Posterior cingulate gyrus (tissue), 11 donors: ENCODE data around the gene RNF19B.

Experiments
- DNase-seq, 10 donors: peaks; one replicate each; pipeline versions ENCODE4 v3.0.0 to v3.0.0-alpha.2; 2020 to 2021; ENCODE audit warnings: mixed read lengths in 3 of 10
- intact Hi-C: fragments of 100-400 bp; cut with DNase I; formaldehyde crosslinking; loops from one replicate; pipeline ENCODE4 v1.15.1; 2023

The RNF19B gene, protein sequence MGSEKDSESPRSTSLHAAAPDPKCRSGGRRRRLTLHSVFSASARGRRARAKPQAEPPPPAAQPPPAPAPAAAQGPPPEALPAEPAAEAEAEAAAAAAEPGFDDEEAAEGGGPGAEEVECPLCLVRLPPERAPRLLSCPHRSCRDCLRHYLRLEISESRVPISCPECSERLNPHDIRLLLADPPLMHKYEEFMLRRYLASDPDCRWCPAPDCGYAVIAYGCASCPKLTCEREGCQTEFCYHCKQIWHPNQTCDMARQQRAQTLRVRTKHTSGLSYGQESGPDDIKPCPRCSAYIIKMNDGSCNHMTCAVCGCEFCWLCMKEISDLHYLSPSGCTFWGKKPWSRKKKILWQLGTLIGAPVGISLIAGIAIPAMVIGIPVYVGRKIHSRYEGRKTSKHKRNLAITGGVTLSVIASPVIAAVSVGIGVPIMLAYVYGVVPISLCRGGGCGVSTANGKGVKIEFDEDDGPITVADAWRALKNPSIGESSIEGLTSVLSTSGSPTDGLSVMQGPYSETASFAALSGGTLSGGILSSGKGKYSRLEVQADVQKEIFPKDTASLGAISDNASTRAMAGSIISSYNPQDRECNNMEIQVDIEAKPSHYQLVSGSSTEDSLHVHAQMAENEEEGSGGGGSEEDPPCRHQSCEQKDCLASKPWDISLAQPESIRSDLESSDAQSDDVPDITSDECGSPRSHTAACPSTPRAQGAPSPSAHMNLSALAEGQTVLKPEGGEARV

DNA sequence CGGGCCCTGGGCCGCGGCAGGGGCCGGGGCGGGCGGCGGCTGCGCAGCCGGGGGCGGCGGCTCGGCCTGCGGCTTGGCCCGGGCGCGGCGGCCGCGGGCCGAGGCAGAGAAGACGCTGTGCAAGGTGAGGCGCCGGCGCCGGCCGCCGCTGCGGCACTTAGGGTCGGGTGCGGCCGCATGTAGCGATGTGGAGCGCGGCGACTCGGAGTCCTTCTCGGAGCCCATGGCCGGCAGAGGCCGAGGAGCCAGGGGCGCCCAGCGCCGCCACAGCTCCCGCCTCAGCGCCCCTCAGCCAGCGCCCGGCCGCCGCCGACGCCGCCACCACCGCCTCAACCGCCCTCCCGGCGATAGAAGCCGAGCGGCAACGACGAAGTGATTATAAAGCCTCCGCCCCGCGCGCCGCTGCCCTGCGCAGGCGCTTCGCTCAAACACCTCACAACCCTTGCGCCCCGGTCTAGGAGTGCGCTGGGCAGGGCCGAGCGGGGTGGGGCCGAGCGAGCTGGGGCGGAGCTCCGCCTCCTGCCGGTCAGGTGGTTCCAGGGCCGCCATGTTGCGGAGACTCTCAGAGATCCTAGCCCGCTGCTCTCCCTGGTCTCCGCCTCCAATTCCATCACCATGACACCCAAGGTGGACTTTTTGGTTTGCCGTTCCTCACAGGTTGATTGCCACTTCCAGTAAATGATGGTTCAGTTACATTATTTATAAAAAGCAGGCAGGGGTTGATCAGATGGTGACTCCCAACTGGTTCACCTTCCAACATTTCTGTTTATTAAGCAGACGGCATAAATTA, at the start of gene RNF19B:
TSS of gene RNF19B (minus strand) at position 349 of the 790 bp plus-strand sequence. CDS start at position 225, 124 bp downstream.
- intact Hi-C loops = loop anchor here (5.0 to 10.0 kb wide), 2 partner anchors 48 to 70 kb away; partner anchors contain the start of gene AK2
- DNase-seq = peak; percentile 92 to 100 (median 94)

DNA sequence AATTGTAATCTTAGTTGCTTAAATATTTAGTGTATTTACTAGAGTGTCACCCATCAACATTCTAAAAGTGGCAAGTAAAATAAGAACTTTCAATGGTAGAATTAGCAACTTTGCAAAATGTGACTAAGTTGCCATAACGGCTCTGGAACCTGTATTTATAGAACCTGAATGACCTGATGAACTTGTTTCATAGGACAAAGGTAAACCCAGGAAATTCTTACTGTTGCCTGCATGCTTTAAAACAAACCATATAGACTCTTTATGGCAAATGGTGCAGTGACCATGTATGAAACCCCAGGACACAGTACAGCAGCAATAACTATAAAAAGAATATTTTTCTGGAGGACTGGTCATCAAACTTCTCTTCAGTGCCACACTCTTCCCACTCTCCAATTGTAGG, 49.2 kb upstream of the RNF19B start:
- intact Hi-C loops = loop anchor here (2.0 to 5.0 kb wide), 2 partner anchors 46 to 73 kb away; no protein-coding TSS in a partner anchor
- no peak for DNase-seq

DNA sequence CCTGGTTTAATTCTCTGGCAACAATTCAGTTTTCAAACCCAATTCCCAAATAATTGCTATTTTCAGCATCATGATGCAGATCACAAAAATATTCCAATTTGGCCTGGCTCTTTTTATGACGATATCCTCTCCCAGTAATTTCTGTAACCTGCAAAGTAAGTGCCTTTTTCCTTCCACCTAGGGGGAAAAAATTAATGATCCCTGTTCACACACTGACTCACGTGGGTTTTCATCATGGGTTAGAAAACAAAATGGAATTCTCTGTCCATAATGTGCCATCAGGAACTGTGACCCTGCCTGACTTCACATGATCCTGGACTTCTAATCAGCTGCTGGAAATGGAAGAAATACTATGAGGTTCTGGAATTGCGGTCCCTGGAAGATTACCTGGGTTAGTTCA, 47.6 kb upstream of the RNF19B start:
- intact Hi-C loops = loop anchor here (5.0 kb wide), 1 partner anchor 45 kb away; no protein-coding TSS in a partner anchor
- DNase-seq = no peak

DNA sequence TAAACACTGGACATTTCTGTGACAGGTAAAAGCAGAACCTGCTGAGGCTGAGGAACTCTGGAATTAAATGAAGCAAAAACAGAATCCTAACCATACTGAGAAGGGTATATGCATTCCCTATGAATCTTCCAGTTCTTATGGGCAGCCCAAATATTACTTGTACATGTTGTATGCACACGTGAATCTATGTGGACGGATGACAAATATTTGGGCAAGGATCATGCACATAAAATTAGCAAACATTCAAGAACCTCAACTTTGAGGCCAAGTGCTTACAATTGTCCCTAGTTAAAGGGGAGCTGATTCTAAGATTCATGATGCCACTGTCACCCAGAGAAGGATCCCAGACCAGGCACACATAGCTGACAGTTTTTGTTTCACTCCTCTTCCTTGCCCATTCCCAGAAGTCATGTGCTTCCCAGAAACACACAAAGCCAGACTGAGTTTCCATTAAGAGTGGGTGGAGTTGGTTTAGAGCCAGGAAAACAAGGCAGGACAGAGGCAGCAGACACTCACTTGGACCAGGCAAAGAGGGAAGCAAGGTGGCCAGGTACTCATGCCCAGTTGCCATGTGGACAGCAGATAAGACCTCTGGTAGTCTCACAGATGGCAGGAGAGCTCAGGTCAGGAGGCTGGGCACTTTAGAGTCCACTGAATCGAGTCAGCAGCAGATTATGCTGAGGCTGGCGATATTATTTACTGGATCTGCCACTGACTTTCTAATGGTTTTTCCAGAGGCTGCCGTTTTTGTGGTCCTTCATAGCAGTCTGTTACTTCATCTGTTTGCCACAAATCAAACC, 46.5 kb upstream of the RNF19B start:
- DNase-seq = no peak

DNA sequence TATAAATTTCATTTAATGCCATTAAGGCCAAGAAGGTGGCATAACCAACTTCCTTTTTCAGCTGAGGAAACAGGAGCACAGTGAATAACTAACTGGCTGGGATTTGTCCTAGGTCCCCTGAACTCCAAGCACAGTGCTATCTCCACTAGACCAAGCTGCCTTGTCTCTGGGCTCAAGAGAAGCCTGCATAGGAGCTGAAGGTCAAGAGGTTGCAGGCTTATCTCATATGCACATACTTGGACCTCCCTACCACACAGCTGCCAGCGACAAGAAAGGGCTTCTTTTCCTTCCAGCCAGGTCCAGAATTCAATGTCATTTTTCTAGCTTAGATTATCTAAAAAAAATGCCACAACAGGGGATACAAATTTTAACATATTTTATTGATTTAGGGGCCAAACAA, 45.0 kb upstream of the RNF19B start:
- intact Hi-C loops = loop anchor here (10.0 kb wide), 1 partner anchor 75 kb away; no protein-coding TSS in a partner anchor

More for the DNA sequence above, 46.5 kb upstream of the RNF19B start:
- intact Hi-C loops = loop anchor here (5.0 kb wide), 1 partner anchor 44 kb away; no protein-coding TSS in a partner anchor

DNA sequence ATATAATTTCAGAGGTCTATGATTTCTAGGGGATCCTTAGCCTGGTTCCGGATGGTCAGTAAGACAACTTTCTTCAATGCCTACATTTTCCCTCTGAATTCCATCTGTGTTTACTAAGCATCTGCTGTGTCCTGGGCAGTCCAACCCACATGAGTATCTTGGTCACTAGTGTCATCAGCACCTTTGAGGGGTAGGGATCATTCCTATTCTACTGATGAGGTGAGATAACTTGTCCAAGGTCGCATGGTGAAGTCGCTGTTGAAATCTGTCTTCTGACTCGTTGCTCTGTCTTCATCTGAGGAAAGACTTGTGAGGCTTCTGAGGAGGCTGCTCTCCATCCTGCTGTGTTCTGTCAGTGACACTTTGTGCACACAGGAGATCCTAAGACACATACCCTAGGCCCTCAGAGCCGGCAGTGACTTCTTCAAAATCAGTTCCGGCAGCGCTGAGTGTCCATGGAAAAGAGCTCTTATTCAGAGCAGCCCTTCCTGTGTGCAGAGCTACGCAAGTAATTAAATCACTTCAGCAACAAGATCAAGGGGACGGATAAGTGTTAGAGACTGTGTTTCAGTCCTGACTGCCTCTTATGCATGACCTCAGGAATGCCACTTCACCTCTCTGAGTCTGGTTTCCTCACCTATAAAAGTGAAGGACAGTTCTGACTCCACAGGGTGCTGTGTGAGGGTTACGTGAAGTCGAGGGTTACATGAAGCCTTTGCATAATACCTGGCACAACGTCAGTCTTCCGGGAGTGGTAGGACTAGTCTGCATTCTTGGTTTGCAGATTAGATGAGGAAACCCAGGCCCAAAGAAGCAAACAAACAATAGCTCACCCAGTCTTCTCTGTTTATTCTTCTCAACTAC, 43.7 kb upstream of the RNF19B start:
- DNase-seq = no peak
- intact Hi-C loops = loop anchor here (10.0 kb wide), 1 partner anchor 73 kb away; no protein-coding TSS in a partner anchor

More for the DNA sequence above, 45.0 kb upstream of the RNF19B start:
- no peak for DNase-seq

DNA sequence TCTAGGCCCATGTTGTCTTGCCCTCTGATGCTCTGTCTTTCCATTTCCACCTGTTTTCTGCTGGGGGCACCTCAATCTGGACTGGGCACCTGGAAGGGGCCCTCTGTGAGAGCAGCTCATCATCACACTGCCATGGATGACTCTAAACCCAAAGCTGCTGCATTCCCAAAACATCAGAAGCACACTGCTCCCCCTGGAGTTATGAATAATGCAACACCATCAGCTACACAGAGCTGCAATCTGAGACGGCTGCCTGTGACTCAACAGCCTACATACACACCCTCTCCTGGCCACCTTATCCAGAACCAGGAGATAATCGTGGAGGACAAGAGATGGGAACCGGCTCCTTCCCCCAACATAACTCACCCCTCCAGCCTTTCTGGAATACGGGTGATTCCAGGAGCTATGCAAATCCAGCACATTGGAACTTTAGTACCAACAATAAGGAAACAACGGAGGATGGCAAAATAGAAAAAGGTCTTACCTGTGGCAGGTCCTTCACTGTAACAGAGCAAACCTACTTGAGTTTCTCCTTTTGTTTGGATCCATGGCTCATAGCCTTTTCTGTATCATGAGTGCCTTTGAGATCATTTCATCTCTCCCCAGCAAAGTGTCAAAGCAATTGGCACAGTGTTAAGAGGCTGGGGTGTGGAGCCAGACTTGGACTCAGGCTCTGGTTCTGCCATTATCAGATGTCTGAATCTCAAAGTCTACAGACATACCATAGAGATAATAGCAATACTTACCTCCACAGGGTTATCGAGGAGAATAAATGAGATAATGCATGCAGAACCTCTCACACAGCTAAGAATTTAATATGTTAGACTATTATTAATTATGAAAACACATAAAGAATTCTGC, 42.8 kb upstream of the RNF19B start:
- peak in 6 of 10 donors; percentile 25 to 92 (median 55) for DNase-seq
- intact Hi-C loops = loop anchor here (10.0 kb wide), 1 partner anchor 73 kb away; no protein-coding TSS in a partner anchor

DNA sequence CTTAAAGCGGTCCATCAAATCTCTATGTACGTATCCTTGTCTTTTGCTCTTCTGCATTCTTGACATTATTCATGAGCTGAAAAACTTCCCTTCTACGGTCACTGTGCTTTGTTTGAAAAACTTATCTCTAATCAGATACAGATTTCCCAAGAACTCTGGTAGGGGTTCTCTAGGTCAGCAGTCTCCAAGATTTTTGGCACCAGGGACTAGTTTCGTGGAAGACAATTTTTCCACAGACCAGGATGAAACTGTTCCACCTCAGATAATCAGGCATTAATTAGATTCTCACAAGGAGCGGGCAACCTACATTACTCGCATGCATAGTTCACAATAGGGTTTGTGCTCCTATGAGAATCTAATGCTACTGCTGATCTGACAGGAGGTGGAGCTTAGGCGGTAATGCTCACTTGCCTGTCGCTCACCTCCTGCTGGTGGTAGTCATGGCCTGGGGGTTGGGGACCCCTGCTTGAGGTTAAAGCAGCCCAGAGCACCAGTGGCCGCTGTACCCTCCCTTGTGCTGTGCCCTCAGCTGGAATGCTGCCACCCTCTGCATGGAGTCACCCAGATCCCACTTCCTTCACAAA, 41.3 kb upstream of the RNF19B start:
- intact Hi-C loops = loop anchor here (10.0 kb wide), 1 partner anchor 71 kb away; no protein-coding TSS in a partner anchor
- DNase-seq = no peak

DNA sequence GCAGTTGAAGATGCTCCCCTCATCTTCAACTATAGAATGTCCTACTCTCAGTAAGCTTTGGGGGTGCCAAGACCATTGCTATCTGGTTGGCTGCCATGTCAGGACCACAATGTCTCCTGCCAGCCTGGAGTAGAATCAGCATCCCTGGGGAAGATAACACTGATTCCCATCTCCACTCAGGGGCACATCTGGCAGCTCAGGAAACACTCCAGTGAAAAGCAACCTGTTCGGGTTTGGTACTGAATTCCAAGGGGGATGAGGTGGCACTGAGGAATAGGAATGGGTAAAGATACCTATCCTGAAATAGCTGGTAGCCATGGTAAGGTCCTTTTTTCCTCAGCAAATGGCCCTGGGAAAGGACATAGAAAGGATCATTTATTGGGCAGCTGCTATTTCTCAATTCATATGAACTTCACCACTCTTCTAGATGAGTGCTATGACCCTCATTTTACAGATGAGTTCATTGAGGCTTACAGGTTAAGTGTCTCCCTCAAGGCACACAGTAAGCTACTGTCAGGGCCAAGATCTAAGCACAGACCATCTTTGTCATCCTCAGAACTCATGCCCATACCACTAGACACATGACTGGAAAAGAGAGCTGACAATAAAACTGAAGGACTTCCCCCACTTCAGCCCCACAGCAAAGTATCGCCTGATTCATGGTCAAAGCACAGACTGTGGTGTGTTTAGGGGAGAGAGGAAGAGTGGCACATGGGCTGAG, 40.7 kb upstream of the RNF19B start:
- DNase-seq = no peak
- intact Hi-C loops = loop anchor here (10.0 kb wide), 1 partner anchor 70 kb away; no protein-coding TSS in a partner anchor

DNA sequence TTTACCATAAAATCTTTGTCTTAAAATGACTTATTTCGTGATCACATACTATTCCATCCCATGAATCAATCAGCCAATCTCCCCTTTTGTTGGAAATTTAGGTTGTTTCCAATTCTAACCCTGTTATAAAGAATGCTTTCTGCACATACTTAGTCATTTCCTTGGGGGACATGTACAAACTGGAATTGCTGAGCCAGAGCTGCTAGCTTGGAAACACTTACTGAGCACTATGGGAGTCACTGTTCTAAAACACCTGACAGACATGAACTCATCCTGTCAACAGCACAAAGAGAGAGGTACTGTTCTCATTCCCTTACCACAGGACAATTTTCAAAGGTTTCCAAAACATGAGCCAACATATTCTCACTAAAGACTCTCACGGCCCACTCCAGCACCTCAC, 40.0 kb upstream of the RNF19B start:
- intact Hi-C loops = loop anchor here (10.0 kb wide), 1 partner anchor 70 kb away; no protein-coding TSS in a partner anchor
- no peak for DNase-seq

DNA sequence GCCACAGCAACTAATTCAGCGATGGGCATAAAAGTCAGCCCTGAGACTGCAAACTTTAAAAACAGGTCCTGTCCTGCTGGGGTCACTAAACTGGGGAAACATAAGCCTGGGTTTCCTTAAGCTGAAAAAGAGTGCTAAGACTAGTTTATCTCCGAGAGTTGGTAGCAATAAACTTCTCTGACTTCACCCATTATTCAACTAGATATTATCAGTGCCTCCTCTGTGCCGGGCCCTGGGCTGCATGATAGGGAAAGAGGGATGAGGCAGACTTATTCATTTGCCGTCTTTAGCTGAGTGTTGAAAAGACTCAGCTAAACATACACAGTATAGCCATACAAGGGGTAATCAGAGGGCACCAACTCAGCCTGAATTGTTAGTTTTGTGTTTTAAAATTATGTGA, 39.0 kb upstream of the RNF19B start:
- no peak for DNase-seq
- intact Hi-C loops = loop anchor here (10.0 kb wide), 1 partner anchor 69 kb away; no protein-coding TSS in a partner anchor

DNA sequence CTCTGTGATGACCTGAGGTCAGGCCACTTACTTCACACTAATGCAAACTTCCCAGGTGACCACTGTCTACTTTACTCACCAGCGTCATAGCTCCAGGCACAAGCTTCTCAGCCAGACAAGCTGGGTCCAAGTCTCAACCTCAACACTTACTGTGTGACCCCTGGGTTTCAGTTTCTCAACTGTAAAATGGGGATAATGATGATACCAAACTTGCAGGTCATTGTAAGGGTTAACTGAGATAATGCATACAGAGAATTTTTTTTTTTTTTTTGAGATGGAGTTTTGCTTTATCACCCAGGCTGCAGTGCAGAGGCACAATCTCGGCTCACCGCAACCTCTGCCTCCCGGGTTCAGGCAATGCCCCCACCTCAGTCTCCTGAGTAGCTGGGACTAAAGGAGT, 37.4 kb upstream of the RNF19B start:
- intact Hi-C loops = loop anchor here (10.0 kb wide), 1 partner anchor 67 kb away; no protein-coding TSS in a partner anchor
- no peak for DNase-seq

DNA sequence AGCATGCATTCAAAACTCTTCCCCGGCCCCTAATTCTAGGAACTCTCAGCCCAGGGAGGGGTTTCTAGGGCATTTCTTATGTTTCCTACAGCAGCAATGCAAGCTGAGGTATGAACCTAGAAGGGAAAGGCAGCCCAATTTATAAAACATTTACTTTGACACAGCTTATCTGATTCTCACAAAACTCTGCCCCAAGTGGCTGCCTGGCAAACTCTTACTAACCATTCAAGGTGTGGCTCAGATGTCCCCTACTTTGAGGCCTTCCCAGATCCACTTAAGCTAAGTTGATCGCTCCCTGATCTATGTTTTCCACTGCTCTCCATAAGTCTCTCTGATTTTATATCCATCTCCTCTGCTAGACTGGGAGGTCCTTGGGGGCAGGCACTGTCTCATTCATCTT, 36.7 kb upstream of the RNF19B start:
- intact Hi-C loops = loop anchor here (10.0 kb wide), 1 partner anchor 66 kb away; no protein-coding TSS in a partner anchor
- DNase-seq = no peak

DNA sequence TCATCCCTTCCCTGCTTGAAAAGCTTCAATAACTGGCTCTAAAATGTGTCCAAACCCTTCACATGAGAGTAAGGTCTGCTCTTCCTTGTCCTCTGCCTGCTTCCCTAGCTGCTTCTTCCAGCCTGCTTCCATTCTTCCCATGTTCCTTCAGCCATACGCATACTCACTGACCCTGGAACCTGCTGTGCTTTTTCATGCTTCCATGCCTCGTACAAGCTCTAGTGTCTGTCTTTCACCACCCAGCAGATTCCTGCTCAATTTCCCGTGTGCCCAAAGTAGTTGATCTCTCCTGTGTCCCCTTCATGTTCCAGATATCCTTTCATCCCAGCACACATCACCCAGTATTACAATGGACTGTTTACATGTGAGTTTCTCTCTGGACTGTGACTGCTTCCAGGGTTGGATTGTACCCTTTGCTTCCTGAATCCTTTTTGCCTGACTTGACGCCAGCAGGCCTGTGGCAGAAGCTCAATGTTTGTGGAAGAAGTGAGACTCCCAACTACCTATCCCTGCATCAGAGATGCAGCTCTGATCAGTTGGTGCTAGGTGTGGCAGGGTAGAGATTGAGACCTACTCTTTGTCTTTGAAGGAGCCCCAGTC, 35.9 kb upstream of the RNF19B start:
- DNase-seq = no peak
- intact Hi-C loops = loop anchor here (10.0 kb wide), 1 partner anchor 66 kb away; no protein-coding TSS in a partner anchor

DNA sequence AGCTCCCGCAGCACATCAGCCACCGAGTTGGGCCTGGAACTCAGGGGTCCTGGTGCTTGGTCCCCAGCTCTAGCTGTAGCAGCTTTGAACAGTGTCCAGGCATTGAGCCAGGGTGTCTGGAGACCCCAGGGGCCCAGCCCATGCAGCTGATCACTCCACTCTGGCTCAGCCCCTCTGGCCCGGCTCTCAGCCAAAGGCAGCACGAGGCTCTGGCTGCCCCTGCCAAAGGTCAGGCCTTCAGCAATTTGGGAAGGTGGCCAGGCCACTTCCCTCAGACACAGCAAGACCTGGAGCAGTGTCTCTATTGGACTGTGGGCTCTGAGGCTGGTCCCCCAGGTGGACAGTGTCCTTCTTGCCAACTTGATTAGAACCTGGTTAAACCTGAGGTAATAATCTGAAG, 34.4 kb upstream of the RNF19B start:
- intact Hi-C loops = no loop called here

DNA sequence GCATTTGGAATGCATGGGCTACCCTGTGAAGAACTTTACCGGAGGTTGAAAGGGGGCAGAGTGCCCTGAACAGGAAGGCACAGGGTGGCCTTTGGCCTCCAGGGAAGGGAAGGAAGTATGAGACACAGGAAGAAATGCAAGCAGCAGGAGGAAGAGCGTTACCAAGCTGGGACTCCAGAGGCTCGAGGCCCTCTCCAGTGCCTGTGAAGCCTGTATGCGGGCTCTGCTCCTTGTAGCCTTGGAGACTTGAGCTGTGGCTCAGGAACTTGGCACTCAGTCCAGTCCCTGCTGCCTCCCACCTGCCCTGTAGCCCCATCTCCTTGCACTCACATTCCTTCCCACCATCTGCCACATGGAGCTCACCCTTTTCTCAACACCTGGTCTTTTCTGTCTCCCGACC, 33.5 kb upstream of the RNF19B start:
- DNase-seq = no peak
- intact Hi-C loops = no loop called here

More for the DNA sequence above, 34.4 kb upstream of the RNF19B start:
- DNase-seq = no peak
